ENCODE data around the gene SEC14L1.

SEC14L1 gene

DNA sequence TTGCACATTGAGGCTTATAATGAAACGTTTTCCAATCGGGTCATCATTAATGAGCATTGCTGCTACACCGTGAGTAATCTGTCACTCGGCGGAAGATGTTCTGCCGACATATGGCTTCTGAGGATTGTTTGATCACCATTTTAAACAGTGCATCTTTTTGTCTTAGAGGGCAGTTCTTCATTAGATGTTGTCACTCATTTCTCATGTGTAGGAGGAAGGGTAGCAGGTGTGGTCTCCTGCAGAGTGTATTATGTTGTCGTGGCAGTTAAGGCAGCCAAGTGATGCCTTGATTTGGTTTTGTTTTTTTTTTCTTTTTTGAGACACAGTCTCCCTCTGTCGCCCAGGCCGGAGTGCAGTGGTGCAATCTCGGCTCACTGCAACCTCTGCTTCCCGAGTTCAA is 50.5 kb downstream of the SEC14L1 start:
- TF ChIP-seq, protein P1, sequence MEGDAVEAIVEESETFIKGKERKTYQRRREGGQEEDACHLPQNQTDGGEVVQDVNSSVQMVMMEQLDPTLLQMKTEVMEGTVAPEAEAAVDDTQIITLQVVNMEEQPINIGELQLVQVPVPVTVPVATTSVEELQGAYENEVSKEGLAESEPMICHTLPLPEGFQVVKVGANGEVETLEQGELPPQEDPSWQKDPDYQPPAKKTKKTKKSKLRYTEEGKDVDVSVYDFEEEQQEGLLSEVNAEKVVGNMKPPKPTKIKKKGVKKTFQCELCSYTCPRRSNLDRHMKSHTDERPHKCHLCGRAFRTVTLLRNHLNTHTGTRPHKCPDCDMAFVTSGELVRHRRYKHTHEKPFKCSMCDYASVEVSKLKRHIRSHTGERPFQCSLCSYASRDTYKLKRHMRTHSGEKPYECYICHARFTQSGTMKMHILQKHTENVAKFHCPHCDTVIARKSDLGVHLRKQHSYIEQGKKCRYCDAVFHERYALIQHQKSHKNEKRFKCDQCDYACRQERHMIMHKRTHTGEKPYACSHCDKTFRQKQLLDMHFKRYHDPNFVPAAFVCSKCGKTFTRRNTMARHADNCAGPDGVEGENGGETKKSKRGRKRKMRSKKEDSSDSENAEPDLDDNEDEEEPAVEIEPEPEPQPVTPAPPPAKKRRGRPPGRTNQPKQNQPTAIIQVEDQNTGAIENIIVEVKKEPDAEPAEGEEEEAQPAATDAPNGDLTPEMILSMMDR (IDR thresholded peaks at IDR 0.05), result no peak

DNA sequence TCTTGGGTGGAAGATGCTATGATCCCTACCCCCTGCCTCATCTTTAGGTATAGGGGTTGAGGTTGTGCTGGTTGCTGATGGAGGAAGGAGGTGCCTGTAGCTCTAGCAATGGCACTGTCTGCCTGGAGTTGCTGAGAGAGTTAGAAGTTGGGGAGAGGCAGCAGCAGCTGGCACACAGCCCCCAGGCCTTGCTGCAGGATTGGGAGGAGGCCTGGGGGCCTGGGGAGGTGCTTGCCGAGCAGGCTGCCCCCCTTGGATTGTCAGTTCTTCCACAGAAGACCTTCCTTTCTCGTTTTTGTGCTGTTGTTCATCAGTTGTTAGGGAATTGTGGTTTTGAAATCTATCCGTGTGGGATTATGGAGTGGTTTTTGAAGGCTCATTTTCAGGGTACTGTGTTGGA is 52.9 kb downstream of the SEC14L1 start:
- TF ChIP-seq, protein P1 (IDR thresholded peaks at IDR 0.05), result no peak

DNA sequence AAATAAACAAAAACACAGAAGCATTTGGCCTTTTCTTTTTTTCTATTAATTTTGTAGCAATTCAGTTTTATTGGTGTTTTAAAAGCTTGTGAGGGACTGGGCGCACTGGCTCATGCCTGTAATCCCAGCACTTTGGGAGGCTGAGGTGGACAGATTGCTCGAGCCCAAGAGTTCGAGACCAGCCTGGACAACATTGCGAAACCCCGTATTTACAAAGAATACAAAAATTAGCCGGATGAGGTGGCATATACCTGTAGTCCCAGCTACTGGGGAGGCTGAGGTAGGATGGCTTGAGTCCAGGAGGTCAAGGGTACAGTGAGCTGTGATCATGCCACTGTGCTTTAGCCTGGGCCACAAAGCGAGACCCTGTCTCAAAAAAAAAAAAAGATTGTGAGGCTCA is 53.4 kb downstream of the SEC14L1 start:
- TF ChIP-seq, protein P1 (IDR thresholded peaks at IDR 0.05), result no peak

DNA sequence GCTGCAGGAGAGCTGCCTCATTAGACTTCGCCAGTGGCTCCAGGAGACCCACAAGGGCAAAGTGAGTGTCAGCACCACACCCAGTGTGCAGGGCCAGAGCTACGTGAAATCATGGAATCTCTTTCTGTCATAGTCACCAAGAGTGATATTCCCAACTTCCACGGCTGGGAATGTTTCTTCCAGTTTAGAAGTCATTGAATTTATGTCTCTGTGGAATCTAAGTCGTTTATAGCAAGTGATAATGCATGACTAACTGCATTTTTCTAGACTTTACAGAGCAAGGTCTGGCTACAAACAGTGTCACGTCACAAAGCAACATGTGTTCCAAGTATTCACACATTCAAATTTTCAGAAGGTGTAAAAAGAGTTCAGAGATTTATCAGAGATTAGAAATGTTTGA is 55.5 kb downstream of the SEC14L1 start:
- TF ChIP-seq, protein P1 (IDR thresholded peaks at IDR 0.05), result no peak

DNA sequence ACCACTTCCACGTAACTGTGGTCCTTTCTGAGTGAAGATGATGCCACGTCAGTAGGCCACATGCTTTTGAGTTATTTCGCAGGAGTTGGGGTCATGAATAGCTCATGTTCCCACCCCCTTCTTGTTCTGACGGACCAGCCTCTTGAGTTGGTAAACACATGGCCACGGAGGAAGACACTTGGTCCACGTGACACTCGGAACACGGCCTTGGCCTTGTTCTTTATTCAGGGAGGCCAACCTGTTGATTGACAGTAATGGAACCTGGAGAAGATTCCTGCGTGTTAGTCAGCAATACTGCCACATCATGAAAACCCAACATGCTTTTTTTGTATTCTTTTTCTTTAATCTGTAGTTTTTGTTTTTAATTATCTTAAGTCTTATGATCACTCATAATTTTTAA is 56.3 kb downstream of the SEC14L1 start:
- TF ChIP-seq, protein P1 (IDR thresholded peaks at IDR 0.05), result no peak

DNA sequence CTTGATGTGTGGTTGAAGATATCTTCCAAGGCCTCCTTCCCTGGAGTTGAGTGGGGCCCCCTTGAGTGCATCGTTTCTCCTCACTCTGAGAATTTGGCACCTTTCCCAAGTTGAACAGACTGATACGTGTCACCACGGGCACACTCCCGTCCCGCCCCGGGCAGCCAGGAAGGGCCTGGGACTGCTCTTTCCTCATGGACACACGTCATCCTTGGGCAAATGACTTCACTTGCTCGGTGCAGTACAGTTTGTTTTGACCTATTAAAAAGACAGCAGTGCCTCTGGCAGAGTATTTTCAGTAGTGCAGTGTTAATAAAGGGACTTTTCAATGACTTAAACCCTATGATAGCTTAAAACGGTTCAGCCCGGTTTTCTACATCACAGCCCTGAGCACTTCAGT is 59.9 kb downstream of the SEC14L1 start:
- TF ChIP-seq, protein P1 (IDR thresholded peaks at IDR 0.05), result no peak

DNA sequence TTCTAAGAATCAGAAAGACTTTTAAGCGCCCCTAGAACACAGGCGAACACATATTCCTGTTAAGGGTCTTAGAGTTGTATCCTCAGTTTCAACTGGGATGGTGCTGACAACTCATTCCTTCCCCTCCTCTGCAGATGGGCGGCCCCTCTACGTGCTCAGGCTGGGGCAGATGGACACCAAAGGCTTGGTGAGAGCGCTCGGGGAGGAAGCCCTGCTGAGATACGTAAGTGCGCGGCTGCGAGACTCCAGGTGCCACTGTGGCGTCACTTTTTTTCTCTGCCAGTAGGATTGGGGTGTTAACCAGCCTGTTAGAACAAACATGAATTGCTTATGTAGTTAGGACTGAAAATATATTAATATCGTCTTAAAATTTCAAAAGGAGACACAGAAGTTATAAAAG is 62.7 kb downstream of the SEC14L1 start:
- TF ChIP-seq, protein P1 (IDR thresholded peaks at IDR 0.05), result no peak

DNA sequence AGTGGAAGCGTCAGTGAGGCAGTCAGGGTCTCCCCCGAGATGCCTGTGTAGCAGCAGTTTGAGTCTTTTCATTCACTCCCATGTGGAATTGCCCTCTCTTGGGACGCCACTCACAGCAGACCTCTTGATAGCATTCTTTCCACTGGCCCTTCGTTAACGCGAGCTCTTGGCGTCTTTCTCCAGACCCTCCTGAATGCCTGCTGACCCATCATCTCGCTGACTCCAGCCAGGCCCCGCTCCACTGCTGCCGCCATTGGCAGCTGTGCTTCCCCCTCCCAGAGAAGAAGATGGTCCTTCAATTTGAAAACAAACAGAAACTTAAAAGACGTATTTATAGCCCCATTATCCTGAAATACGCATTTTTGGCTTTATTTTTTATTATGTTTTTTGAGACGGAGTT is 63.1 kb downstream of the SEC14L1 start:
- TF ChIP-seq, protein P1 (IDR thresholded peaks at IDR 0.05), result no peak
